GM18502 (cell line): Measurements from ENCODE around the gene TP73.
"Not testable (repeated sequence)": the region's sequence is repeated elsewhere in the genome, so short reads cannot be mapped to it uniquely, and the experiment has no call there.

Experiments
- ATAC-seq: cut with Tn5 transposase; IDR thresholded peaks from one replicate; pipeline ENCODE4 v1.9.1; 2021; ENCODE audit warnings: mild to moderate bottlenecking; ENCODE audit not compliant: unreplicated experiment, poor library complexity

Gene TP73

DNA sequence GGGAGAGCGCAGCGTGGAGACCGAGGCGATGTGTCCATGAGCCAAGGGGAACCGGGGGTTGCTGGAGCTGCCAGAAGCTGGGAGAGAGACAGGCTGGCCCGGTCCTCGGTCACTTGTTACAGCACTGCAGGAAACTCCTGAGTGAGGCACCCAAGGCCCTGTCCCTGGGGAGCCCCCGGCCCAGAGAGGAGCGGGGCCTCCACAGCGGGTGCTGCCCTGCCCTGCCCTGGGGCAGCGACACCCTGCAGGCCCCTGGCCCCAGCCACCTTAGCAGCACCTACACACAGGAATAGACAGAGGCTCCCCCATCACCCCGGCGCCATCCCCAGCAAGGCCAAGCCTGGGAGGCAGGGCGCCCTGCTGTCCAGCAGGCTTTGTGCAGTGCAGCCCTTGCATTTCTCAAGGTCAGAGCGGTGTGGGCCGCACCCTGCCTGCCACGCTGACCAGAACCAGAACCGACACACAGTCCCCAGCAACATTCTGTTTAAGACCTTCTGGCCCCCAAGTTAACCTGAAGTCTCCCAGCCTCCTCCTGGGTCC, 34.4 kb upstream of the TP73 start:
- ATAC-seq: no peak

DNA sequence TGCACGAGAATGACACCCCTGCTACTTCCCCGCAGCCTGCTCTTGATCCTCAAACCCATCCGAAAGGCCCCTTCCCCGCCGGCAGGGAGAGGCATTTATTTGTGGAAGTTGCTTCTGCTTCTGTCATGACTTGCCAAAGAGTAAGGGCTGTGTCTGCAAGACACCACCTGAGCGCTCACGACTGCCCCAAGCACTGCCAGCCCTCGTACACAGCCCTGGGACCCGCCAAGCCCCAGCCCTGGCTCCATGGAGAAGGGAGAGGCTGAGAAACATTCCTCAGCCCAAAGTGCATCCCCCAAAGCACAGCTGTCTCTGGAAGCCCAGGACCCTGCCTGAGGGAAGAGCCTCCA, 33.8 kb upstream of the TP73 start:
- ATAC-seq: no peak

DNA sequence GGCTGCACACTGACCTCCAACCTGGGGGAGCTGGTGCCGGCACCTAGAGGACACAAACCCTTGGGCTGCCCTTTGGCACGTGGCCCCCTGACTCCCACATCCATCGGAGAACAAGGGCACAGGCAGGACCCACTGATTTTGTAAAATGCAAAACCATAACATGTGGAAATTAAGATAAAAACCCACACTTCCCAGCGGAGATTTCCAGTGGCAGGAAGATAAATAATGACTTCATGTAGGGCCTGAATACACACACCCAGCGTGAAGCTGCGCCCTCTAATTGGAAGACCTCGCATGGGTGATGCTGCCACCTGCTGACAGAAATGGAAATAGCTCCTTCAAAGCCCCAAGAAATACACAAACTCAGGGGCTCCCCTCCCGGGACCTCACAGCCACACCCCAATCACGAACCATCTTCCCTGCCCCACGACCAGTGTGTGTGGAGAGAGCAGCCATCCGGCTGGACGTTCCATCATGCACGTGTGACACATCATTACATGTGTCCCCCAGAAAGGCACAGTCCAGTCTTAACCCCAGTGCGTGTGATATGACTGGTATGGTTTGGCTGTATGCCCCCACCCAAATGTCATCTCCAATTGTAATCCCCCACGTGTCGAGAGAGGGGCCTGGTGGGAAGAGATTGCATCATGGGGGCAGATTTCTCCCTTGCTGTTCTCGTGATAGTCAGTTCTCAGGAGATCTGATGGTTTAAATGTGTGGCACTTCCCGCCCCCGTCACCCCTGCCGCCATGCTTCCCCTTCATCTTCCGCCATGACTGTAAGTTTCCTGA, 33.2 kb upstream of the TP73 start:
- ATAC-seq: peak; percentile 46

DNA sequence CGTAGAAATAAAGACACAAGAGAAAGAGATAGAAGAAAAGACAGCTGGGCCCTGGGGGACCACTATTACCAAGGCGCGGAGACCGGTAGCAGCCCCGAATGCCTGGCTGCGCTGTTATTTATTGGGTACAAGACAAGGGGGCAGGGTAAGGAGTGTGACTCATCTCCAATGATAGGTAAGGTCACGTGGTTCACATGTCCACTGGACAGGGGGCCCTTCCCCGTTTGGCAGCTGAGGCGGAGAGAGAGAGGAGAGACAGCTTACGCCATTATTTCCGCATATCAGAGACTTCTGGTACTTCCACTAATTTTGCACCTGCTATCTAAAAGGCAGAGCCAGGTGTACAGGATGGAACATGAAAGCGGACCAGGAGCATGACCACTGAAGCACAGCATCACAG, 31.6 kb upstream of the TP73 start:
- no peak for ATAC-seq

DNA sequence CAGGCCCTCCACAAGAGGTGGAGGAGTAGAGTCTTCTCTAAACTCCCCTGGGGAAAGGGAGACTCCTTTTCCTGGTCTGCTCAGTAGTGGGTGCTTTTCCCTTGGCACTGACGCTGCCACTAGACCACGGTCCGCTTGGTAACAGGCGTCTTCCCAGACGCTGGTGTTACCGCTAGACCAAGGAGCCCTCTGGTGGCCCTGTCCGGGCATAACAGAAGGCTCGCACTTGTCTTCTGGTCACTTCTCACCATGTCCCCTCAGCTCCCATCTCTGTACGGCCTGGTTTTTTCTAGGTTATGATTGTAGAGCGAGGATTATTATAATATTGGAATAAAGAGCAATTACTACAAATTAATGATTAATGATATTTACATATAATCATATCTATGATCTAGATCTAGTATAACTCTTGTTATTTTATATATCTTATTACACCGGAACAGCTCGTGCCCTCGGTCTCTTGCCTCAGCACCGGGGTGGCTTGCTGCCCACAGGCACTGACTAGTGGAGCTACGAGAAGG, 31.1 kb upstream of the TP73 start:
- not testable (repeated sequence) for ATAC-seq

DNA sequence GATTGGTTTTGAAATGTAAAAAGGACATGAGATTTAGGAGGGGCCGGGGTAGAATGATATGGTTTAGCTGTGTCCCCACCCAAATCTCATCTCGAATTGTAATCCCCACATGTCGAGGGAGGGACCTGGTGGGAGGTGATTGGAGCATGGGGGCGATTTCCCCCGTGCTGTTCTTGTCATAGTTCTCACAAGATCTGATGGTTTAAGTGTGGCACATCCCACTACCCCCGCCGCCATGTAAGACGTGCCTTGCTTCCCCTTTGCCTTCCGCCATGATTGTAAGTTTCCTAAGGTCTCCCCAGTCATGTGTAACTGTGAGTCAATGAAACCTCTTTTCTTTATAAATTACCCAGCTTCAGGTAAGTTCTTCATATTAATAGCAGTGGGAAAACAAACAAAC, 30.2 kb upstream of the TP73 start:
- ATAC-seq: not testable (repeated sequence)

DNA sequence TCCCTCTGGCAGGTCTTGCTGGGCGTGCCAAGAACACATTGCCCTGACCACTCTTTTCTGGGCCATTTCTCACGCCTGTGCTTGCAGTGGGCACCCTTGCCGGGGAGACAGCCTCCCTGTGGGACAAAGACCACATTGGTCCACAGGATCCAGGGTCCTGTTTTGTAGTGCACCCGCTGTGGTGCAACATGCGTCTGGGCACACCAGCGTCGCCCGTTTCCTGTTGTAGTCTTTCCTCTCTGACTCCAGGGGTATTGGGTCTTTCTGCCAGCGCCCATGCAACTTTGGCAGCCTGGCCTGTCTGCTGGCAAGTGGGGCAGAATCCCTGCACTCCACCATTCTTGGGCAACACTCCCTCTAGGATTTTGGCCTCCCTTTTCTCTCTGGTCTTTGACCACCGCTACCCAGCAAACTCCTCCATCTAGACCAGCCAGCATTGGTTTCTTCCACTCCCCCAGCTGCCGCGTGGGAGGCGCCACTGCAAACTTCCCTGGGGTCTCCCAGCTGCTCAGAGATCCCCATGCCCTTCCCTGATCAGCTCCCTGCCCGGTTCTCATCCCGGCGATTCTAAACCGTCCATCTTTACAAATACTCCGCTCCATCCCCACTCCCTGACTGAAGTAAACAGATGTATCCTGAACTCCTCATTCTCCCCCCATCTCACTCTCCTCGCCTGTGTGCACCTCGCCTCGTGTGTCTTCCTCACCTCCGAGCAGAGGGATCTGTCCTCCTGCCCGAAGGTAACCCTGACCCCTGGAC, 28.7 kb upstream of the TP73 start:
- ATAC-seq: no peak

DNA sequence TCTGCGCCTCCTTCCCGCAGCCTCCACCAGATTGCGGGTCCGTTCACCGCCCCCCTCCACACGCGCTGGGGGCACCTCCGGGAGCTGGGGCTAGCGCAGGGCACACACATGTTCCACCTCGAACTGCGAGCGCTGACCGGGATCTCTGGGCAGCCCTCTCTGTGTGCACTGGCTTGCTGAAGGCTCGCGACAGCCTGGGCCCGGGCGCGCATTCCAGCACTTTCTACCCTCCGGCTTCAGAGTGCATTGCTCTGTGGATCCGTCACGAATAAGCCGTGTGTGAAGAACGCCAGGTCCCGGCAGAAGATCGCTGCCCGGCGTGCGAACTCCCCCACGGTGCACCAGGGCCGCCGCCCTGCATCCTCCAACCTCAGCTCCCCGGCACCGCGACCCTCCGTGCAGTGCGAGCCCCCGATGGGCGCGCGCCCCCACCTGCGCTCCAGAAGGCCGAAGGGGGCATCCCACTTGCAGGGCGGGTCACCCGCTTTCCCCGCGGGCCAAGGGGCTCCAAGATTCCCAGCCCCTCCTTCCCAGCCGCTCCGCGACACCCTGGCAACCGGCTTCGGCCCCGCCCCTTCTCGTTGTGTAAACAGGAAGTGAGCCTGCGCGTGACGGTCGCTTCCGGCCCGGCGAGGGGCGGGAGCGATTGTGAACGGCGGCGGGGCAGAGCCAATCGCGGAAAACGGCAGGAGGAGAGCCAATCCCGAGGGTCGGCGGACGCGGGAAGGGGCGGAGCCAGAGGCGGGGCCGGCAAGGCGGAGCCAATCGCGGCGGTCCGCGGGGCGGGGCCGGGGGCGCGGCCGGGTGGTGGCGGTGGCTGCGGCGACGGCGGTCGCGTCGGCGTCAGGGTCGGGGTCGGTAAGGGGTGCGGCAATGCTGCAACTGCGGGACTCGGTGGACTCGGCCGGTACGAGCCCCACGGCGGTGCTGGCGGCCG, 27.8 kb upstream of the TP73 start, which contains the start of gene TPRG1L:
Gene TPRG1L, plus strand, starts transcription at position 816 of the 937 bp plus-strand sequence. Its CDS starts 58 bp downstream, at position 874.
- peak; percentile 92 for ATAC-seq

DNA sequence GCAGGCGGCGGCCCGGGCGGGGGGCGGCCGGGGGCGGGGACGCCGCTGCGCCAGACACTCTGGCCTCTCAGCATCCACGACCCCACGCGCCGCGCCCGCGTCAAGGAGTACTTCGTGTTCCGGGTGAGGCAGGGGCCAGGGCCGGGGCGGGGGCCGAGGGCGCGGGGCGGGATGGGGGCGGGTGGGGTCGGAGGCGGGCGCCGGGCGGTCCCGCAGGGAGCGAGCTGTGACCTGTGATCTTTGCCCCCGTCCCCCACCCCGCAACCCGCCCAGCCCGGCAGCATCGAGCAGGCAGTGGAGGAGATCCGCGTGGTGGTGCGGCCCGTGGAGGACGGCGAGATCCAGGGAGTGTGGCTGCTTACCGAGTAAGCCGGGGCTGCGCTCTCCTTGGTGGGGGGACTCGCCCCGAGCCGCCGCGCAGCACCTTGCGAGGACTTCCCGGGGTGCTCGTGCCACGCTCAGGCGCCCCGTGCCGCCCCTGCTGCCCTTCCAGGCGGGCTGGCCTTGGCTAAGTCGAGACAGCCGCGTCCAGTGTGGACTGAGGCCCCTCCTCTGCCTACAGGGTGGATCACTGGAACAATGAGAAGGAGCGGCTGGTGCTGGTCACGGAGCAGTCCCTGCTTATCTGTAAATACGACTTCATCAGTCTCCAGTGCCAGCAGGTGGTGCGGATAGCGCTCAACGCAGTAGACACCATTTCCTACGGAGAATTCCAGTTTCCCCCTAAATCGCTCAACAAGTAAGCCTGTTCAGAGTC, 27.0 kb upstream of the TP73 start:
- ATAC-seq: peak; percentile 14

DNA sequence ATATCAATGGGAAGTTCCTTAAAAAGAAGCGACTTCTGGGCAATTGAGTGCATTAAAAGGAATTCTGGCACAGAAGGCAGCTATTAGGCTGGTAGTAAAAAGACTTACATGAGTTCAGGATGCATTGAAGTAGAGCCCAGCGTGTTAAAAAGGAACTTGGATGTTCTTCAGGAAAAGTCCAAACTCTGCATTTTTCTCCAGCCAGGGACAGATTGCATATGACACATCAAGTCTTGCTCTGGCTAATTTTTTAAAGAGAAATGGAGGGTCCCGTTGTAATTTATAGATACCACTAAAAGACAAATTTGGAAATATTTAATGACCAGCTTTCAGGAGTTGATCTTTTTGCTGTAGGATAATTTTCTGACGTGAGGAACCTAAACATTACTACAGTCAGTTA, 26.3 kb upstream of the TP73 start:
- no peak for ATAC-seq

DNA sequence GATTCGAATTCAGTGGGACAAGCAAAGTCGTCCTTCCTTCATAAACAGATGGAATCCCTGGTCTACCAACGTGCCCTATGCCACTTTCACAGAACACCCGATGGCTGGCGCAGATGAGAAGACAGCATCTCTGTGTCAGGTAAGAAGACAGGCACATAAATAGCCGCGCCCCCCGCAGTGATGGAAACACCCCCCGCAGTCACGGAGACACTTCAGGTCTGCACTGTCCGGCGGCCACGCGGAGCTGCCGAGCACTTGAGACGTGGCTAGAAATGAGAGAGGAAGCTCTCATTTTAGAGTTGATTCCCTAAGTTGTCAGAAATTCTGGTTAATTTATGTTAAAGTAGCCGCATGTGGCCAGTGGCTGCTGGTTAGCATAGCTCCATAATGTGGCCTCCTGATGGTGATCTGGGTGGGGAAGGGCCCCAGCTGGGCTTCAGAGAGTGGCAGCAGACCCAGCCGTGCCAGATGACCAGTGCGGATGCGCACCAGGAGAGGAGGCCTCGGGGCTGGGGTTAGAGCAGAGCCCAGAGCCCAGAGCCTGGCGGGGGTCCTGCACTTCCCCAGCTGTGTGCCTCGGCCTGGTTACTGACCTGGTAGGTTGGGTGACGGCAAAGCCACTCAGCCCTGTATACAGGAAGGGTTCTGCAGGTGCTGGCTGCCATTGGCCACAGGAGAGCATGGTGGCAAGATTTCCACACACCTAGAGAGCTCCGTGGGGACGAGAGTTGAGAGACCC, 24.6 kb upstream of the TP73 start:
- ATAC-seq: no peak

DNA sequence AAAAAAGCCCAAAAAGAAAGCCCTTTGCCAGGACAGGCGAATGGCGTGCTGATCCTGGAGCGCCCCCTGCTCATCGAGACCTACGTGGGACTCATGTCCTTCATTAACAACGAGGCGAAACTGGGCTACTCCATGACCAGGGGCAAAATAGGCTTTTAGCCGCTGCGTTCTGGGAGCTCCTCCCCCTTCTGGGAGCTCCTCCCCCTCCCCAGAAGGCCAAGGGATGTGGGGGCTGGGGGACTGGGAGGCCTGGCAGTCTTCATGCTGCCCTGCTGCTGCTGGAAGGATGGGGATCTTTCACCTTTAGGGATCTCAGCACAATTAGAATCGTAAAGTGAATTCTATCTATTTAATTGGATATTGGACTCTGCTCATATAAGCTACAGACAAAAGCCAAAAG, 23.9 kb upstream of the TP73 start:
- ATAC-seq: no peak

DNA sequence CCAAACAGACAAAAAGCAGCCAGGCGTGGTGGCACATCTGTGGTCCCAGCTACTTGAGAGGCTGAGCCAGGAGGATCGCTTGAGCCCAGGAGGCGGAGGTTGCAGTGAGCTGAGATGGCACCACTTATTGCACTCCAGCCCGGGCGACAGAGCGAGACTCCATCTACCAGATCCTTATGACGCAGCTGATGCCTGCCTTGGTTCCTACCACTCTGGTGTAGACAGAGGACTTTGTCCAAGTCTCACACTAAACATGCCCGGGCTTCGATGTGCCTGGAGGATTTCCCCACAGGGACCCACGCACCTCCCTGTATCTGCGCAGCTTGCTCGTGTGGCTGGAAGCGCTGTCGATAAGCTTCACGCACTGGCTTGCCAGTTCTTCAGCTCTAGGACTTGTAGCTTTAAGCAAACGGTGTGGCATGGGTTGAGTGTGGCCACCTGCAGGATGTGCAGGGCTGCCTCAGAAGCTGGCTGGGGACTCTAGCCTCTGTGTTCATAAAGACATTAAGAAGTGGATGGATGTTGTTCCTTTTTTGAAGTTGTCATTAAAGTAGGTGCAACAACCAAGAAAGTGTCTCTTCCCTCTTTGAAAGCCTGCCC, 22.7 kb upstream of the TP73 start:
- ATAC-seq: no peak

DNA sequence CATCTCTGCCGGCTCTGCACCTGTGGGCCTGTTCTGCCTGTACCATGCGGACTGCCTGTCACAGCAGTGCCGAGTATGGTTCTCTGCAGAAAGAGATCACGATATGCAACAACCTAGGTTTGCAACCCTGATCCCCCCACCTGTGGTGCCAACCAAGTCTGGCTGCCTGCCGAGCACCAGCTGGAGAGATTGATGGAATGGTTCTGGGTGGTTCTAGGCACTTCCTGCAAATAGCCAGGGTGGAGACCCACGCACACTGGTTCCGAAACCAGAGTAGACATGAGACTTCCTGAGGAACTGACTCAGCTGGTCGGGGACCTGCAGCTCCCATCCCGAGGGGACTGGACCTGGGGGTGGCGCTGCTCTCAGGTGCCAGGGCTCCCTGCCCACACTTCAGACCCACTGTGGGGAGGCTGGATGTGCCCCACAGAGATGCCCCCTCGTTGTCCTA, 22.1 kb upstream of the TP73 start:
- ATAC-seq: no peak

DNA sequence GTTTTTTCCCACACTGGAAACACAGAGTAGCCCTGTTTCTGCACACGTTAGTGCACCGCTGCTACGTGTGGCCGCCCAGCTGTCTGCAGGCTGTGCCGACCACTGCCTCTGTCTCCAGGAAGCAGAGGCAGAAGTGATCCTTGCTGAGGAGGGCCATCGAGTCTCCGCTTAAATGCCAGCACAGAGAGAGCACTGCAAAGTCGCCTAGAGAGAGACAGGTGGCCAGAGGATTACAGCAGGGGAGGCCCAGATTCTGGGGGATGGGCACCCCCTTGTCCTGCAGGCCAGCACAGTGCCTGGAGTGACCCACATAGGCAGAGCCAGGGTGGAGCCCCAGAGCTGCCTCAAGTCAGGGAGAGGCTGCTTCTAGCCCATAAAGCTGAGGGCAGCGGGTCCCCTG, 21.4 kb upstream of the TP73 start:
- ATAC-seq: no peak

DNA sequence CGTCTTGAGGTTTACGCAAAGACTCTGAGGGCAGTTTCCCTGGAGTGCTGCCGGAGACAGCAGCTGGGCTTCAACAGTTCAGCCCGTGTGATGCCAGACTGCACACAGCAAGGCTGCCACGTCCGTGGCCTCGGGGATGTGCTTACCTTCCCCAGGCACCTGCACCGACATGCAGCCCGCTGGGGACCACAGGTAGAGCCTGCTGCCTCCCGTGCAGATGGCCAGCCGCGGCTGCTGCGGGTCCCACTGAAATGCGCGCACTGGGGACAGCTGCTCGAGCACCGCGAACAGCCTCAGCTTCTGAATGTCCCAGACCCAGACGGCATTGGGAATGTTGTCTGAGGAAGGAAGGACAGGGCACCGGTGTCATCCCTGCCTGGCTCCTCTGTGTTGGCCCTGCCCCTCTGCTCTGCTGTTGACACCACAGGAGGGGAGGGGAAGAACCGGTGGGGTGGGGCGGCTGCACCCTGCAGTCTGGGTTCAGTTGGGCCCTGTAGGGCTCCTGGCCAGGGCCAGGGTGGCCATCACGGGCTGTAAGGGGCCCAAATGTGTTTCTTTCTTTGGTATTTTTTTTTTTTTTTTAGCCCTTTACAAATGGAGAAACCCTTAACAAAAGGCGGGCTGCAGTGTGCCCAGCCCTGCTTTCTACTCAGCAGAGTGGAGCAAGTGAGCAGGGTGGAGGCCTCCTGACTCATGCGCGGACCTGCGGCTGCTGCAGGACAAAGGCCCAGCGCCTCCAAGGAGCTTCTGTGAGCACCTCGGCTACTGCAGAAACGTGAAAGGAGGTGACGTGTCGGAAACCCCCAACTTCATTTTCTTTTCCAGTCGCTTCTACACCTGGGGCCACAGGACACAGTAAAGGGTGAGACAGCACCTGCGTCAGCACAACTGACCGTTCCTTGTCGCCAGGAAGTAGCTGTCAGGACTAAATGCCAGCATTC, 20.7 kb upstream of the TP73 start:
- no peak for ATAC-seq

DNA sequence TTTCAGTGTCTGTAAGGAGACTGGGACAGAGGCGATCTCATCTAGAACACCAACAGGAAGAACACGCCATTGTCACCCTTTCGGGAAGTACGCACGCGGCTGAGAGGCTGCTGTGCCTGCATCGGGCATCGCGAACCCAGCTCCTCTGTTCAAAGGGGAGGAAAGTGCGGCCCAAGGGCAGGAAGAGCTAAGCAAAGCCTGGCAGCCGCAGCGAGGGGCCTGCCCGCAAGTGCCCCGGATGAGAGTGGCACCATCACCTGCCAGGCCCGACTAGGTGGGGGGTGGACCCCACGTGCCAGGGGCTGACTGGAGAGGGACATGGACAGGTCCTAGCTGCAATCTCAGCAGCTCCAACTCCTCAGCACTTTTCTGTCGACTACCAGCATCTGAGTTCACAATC, 20.0 kb upstream of the TP73 start:
- no peak for ATAC-seq
